SK-N-DZ (cell line): ENCODE measurements around the gene CMC2.

Experiments
- DNase-seq: peaks from one replicate; pipeline ENCODE4 v3.0.0-alpha.2; 2015; ENCODE audit warnings: low spot score

CMC2 gene

DNA sequence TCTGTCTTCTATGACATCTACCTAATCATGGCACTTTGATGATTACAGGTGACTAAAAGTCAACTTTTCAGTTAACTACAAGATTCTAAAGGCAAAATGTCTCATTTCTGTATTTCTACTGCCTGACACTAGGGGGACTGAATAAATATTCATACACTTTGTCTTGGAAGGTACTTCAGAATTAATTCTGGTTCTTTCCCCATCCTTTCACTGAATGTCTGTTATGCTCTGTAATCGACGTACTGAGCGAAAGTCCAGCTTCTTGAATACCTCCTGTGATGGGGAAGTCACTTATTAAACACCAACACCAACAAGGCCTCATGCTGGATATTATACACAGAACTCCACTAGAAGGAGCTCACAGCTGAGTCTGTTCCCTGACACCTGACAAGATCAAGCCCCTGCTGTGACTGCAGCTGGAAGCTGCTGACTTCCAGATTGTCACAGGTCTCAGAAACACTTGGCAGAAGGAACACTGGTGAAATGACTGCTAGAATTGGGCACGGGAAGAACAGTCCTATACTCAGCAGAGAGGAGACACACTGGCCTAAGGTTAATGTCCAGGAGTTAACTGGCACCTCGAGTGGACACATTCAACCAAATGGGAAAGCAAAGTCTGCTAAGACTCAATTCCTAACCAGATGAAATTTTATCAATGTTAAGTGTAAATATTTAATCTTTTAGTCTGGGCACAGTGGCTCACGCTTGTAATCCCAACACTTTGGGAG is 31.9 kb downstream of the CMC2 start:
- no peak for DNase-seq

DNA sequence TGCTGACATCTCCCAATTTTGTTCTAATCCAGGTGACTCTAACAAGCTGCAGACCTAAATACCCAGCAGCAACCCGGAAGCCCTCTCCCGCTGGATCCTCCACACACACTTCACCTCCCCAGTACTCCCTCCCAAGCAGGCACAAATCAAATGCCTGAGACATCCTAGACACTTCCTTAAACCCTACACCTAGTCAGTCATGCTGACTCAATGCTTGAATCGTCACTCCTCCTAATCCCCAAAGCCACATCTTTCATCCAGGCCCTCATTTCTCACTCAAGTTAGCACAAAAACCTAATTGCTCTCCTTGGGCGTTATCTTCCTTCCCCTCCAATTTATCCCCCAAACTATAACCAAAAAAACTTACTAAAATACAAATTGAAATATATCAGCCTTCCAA is 32.7 kb downstream of the CMC2 start:
- DNase-seq: no peak

DNA sequence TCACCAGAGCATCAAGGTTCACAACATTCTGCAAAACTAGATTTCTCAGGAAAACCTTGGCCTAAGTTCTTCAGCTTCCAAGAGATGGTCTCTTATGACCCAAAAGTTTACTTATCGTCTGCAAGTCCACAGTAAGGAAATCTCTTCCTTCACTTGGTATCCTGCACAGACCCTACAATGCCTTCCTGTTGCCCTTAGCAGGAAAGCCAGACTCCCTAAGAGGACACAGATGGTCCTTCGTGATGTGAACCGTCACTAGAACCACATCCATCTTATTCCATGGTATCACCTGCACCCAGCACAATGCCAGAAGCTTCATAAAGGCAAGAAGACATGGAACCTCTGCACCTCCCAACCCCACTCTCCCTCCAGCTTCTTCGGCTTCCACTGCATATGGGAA is 34.1 kb downstream of the CMC2 start:
- DNase-seq: no peak

DNA sequence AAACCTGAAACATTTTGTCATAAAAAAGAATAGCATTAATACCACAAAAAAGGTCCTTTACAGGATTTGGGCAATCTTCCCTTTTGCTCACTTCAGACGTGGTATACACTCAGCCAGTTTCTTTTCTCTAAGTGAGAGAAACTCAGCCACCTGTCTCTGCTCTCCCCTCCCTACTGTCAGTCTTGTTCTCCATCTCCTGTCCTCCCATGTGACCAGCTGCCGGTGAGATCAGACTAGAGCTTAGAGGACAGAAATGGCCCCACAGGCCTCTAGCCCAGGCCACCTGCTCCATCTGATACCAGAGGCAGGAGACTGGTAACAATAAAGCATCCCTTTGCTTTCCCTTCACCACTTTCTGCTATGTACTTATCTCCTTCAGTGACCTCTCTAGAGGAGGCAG is 34.9 kb downstream of the CMC2 start:
- DNase-seq: peak; percentile 26

DNA sequence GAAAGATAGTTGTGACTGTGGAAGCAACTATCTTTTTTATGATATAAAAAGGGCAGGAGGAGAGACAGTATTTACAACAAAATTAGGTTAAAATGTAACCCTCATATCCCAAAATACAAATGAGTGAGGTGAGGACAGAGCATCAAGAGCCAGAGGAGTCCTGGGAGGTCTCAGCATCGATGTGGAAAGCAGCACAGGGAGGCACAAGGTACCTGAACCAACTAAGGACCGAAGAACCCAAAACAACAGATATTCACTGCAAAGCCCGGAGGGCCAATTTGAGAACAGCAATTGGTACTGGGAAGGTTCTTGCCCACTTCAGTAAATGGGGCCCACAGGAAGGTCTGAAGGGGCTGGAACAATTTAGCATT is 37.6 kb downstream of the CMC2 start:
- DNase-seq: no peak

DNA sequence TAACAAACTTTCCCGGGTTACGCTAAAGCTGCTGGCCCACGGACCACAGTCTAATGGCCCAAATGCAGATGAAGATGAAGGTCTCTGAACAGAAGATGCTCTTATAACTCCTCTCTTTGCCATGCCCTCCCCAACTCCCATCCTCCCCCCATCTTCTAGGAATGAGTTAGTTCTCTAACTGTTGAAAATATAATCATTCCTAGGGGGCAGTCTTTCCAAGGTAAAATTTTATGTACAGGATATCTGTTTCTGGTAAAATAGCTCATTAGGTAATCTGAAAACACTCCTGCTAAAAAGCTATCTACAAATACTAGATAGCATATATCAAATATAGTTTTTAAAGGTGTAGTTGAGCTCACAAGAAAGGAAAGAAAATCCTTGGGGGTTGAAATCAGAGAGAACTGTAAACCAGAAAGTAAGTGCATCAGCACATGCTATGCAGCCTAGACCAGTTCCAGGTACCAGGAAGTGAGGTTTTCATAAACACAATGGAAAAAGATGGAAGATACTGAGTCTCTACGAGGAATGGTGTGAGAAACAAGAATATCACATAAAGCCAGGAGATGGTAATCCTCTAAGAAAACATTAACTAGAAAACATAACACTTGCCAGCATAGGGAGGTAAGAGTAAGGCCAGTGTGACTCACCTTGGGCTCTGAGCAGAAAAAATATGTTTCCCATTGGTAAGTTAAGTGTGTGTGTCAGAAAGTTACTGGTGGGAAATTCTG is 38.1 kb downstream of the CMC2 start:
- no peak for DNase-seq

DNA sequence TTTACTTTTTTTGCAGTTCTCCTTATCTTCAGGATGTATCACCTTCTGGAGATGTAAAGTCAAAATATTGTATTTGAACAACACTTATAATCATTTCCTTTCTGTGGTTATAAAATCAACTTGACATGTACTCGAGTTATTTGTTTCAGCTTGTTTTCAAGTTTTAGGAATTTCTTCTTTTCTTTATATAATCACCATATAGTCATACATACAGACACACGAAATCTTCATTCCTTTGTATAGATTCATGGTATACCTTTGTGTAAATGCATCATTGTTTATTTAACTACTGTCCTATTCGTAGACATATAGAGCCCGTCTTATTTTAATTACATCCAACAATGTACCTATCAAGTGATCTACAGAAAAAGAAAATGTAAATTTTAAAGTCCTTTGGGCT is 40.1 kb downstream of the CMC2 start:
- no peak for DNase-seq

DNA sequence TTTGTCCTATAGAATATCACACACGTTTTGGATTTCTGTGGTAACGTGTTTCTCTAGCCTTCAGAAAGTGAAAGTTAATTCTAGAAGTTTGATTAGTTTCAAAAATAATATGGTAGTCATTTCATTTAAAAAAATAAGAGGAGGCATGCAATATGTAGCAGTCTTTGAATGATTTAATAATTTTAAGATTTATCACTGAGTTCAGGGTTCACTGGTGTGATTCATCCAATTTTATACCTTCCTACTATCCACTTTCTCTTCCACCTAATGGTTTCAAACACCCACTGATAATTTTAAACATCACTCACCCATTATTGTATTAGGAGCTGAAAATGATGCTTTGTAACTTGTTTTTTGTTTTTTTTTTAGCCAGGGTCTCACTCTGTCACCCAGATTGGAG is 42.3 kb downstream of the CMC2 start:
- DNase-seq: no peak

DNA sequence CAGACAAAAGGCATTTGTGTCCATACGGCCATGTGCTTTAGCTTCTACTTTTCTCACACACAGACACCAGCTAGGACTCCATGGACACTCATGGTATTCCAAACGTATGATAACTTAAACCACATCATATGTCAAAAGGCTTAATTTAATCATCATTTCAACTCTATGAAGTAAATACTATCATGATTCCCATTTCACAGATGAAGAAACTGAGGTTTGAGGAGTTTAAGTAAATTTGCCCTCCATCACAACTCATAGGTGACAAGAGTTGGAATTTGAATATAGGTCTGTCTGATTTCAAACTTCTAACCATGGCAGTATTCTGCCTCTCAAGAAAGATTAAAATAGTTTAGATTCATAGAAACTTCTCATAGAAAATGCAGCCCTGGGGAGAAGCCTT is 43.8 kb downstream of the CMC2 start:
- DNase-seq: no peak

DNA sequence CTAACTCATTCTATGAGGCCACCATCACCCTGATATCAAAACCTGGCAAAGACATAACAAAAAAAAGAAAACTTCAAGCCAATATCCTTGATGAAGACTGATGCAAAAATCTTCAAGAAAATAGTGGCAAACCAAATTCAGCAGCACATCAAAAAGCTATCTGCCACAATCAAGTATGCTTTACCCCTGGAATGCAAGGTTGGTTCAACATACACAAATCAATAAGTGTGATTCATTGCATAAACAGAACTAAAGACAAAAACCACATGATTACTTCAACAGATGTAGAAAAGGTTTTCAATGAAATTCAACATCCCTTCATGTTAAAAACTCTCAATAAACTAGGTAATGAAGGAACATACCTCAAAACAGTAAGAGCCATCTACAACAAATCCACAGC is 48.4 kb downstream of the CMC2 start:
- no peak for DNase-seq

DNA sequence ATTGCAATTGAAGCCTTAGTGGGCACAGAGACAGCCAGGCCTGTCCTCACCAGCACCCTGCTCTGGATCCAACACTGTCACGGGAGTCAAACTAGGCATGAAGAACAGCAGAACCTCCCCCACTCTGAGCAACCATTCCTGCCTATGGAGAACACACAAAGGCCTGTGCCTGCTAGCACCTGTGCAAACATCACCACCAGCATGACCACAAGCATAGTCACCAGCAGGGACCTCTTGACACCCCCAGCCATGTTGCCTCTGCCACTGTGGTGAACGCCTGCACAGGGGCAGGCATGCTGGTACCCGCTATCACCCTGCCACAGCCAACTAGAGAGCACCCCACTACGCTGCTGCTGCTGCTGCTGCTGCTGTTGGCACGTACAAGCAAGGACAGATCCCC is 51.7 kb downstream of the CMC2 start:
- no peak for DNase-seq

DNA sequence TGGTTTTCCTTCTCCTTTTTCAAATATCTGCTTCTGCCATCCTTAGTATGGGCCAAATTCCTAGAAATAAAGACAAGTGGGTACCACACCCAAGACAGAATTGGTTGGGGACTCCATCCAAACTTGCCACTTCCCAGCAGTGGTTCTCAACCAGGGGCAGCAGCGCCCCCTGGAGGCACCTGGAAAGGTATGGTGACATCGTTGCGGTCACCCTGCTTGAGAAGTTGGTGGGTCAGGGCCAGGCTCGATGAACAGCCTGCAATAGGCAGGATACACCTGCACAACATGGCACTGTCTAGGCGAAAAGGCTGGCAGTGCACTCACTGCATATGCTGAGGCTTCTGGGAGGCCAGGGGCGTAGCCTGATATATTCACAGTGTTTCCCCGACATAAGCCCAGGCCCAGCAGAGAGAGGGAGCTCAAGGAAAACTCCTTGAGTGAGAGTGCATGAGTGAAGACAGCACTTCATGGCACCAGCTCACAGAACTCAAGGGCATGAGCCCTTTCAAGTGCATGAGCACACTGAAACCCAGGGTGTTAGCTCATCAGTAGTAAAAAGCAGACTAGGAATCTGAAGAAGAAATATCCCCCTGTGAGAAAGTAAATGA is 57.7 kb downstream of the CMC2 start:
- DNase-seq: peak; percentile 31

DNA sequence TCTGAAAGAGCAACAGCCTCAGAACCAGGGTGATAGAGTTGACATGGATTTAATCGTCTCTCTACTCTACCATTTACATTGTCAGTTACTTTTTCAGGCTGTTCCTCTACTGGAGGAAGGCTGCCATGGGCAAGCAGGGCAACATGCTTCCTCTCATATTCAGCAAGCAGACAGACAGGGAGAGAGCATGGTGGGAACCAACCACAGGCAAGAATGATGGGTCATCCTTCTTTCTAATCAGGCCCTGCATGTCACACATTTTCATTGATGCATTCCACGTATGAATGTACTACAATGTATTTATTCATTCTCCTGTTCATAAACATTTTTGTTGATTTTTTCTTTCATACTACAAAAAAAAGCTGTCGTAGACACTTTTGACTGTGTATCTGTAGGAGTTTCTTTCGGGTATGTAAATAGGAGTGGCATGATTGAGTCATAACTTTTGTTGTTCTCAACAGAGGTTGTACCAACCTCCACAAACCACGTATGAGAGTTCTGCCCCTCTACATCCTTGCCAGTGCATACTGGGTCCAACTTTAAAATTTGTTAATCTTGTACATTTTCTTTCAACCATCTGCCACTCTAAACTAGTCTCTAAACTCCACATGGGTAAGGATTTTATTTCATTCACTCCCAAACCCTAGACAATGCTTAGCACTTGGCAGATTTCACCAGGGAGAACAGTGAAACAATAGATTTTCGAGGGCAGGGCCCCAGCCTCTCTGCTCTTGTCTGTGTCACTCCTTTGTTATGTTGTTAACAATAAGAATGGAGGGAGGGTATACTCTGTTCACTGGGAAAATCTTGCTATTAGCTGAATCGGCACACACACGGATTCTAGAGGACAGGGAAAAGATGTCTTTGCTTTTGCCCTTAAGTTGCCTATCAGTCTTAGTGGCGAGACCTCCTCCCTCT is 58.7 kb downstream of the CMC2 start:
- no peak for DNase-seq

DNA sequence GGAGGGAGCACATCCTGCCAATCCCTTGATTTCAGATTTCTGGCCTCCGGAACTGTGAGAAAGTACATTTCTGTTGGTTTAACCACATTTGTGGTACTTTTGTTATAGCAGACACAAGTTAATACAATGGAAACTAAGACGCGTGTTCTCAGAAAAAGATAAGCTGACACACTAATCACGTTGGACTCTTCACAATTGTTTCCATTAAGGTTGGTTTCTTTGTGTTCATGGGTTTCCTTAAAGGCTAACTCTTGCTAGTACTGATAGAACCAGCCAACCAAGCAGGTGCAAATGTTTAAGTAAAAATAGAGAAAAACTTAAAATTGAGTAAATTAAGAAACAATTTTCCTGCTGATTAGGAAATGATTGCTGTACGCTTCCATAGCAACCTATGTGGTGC is 59.4 kb downstream of the CMC2 start:
- no peak for DNase-seq

DNA sequence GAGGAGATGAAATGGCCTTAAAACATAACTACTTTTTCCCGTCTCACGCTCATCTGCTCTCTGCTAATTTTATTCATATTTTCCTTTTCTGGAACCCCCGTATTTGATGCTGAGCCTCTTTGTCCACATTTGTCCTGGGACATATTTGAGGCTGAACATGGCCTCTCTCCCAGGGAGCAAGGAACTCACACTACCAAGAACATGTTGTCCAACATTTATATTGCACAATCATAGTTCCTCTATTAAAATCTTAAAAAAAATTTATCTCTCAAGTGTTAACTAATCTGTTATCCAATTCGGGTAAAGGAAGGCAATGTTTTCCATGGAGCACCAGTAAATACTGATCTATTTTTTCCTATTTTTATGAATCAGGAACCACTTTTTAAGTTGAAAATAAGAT is 60.2 kb downstream of the CMC2 start:
- no peak for DNase-seq

DNA sequence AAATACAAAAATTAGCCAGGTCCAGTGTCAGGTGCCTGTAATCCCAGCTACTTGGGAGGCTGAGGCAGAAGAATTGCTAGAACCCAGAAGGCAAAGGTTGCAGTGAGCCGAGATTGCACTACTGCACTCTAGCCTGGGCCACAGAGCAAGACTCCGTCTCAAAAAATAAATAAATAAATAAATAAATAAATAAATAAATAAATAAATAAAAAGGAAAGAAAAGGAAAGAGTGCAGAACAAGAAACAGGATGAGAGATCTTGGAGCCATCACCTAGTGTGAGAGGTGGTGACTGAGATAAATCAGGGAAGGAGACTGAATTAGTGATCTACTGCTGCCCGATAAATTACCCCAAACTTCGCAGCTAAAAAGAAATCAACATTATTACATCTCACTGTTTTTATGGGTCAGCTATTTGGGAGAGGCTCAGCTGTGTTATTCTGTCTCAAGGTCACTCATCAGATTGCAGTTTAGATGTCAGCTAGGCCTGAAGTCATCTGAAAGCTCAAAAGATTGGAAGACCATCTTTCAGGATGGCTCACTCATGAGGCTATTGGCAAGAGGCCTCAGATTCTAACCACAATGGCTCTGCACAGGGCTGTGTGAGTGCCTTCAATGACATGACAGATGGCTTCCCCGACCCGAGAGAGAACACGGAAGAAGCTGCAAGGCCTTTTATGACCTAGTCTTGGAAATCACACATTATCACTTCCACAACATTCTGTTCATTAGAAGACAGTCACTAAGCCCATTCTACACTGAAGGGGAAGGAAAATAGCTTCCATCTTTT is 66.4 kb downstream of the CMC2 start:
- DNase-seq: no peak

DNA sequence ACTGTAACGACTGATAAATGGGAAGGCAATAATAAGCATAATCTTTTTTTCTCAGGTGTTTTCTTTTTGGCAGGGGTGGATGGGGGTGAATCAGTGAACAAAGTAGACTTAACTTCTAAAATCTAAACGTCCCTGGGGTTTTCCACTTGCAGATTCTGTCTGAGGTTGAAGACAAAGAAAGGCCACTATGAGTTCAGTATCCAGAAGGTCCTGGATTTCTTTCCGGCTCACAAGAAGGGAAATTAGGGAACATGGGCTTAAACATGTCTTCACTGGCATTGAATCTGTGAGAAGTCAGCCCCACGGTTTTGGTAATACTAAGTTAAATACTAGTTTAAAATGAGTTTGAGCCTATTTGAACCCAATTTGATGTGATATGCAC is 67.8 kb downstream of the CMC2 start:
- DNase-seq: no peak

DNA sequence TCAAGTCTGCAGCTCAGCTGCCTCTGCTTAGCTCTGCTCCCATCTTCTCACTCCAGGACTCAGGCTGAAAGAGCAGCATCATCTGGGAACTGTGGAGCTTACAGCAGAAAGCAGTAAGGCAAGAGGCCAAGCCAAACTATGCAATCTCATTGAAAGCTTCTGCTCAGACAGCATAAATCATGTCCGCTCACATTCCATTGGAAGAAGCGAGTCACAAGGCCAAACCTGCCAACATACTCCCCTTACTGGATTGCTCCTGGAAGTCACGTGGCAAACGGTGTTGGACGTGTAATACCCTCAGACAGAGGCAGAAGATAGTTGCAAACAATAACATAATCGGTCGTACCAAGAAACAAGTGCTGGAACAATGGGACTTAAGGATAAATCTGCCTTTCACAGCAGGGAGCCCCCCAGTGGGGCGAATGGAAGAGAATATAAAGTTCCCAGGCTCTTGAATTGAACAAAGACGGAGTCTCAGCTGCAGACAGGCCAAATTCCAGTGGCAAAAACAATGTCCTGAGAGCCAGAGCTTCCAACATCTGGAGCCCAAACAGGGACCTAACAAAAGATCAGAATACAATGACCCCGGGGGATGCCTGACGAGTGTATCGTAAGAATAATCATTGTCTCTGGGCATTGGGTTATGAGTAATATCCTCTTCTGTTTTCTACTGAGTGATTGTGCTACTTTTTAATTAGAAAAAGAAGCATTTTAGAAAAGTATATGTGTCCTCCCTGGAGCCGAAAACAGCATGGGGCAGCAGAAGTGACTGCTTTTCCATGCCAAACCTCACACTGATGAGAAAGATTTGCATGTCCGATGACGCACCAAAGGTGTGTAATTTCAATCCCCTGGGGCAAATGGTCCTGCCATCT is 68.4 kb downstream of the CMC2 start:
- DNase-seq: no peak

DNA sequence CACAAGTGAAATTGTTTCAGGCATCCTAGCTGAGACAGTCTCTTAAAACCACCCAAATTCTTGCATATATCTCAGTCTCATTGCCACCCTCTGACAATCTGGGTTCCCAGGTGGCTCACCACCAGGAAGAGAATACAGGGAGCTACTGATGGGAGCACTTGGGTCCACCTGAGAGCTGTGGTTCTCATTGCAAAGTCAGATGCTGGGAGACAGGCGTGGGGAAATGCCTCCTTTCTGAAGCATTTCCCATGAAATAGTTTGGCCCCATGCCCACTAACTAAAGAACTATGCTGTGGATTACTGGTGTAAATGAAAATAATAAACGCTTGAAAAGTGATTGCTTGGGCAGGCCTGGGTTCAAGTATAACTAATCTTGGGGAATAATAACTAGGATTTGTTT is 70.3 kb downstream of the CMC2 start:
- DNase-seq: no peak

DNA sequence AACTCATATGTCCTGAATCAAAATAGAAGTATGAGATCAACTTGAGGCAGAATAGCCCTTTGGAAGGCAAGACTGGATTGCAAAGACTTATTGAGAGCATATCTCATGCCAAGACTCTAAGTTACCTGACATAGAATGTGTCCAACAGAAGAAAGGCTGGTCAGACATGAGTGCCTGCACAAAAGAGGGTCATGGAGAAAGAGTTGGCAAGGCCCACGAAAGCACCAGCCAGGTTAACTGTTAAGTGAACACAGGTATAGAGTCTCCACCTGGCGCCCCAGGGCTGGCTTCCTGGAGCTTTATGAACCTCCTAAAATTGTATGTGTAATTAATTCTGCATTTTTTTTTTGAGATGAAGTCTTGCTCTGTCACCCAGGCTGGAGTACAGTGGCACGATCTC is 71.0 kb downstream of the CMC2 start:
- DNase-seq: no peak
